Tibial nerve (tissue), 4 donors: ENCODE data around the gene LIN7A. TPM values are rescaled to one million over a fixed set of nuclear protein-coding genes. Genes with fewer than 3 reads are reported as not detected.

ENCODE experiments used
- DNase-seq, 2 donors: peaks; one replicate each; pipeline ENCODE4 v3.0.0-alpha.2; 2019; ENCODE audit warnings: low spot score in 2 of 2
- H3K27ac ChIP-seq, 4 donors: fragments of 200-600 bp; sonication (generic) in 3 of 4; one replicate each; pipeline ENCODE4 v1.5.1; 2017 to 2019; ENCODE audit warnings: mild to moderate bottlenecking in 1 of 4
- H3K27me3 ChIP-seq, 2 donors: fragments of 200-600 bp; sonication (generic) in 1 of 2; one replicate each; pipeline versions ENCODE4 v1.5.1 to v1.6.0; 2017 to 2019
- H3K36me3 ChIP-seq, 3 donors: fragments of 200-600 bp; sonication (generic); one replicate each; pipeline ENCODE4 v1.5.1; 2018 to 2019
- H3K4me1 ChIP-seq, 4 donors: fragments of 200-600 bp; sonication (generic) in 3 of 4; one replicate each; pipeline ENCODE4 v1.5.1; 2017 to 2019
- H3K4me3 ChIP-seq, 4 donors: fragments of 200-600 bp; sonication (generic) in 3 of 4; one replicate each; pipeline ENCODE4 v1.5.1; 2017 to 2019; ENCODE audit warnings: mild to moderate bottlenecking in 1 of 4, moderate library complexity in 1 of 4
- H3K9me3 ChIP-seq, 4 donors: fragments of 200-600 bp; sonication (generic) in 3 of 4; one replicate each; pipeline ENCODE4 v1.5.1; 2017 to 2019
- EP300 ChIP-seq, 2 donors: sonication (generic); formaldehyde crosslinking; IDR thresholded peaks; one replicate each; pipeline ENCODE4 v1.6.1; 2017; ENCODE audit warnings: antibody characterized with exemption in 2 of 2, mild to moderate bottlenecking in 1 of 2
- POLR2A ChIP-seq, 2 donors: fragments of 450-650 bp; IDR thresholded peaks; one replicate each; pipeline ENCODE4 v1.6.1; 2017; ENCODE audit warnings: antibody characterized with exemption in 2 of 2, mild to moderate bottlenecking in 2 of 2, moderate library complexity in 2 of 2
- WGBS, 2 donors: methylation state at CpG; one replicate each; pipeline ENCODE4 v1.1.5; 2018; 5-methylcytosine and 5-hydroxymethylcytosine counted together
- total RNA-seq, 4 donors: library from RNA; depleted of rRNA; stranded (reverse); fragments of >200 nt; gene quantifications; one replicate each; pipeline ENCODE4 v1.1.0, GENCODE V29; 2016
- TF ChIP-seq, protein P1 (sequence below), 5 experiments: fragments of 200-600 bp in 3 of 5; fragments of 450-650 bp in 2 of 5; sonication (generic) in 3 of 5; IDR thresholded peaks; one replicate each; pipeline ENCODE4 v1.5.1; 2016 to 2019; ENCODE audit warnings: antibody characterized with exemption in 5 of 5, mild to moderate bottlenecking in 3 of 5, moderate library complexity in 2 of 5

Gene LIN7A, protein sequence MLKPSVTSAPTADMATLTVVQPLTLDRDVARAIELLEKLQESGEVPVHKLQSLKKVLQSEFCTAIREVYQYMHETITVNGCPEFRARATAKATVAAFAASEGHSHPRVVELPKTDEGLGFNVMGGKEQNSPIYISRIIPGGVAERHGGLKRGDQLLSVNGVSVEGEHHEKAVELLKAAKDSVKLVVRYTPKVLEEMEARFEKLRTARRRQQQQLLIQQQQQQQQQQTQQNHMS
- total RNA-seq: 10 to 100 TPM in 1 of 4 donors, 1 to 10 TPM in 3; 6.5 to 16.8 (median 7.9) TPM

GRCh38 chr12:80937391-80938238 lies at the start of gene LIN7A:
LIN7A (minus strand) TSS chr12:80937934; CDS start chr12:80937722, 212 bp downstream.
- Histone ChIP-seq H3K9me3 (no peaks in the 10 kb centered on the region), H3K36me3 (no peaks in the 10 kb centered on the region), H3K4me3 (peak within 1 kb of the TSS; percentile 58 to 87 (median 77)), H3K27me3 (no peaks in the 10 kb centered on the region), H3K27ac (peak within 1 kb of the TSS; percentile 75 to 90 (median 85)), H3K4me1 (peaks cover 0 to 23% (median 3%) of the 10 kb centered on the region in 4 donors)
- WGBS, 2 donors: 1 to 4% methylated on average over 47 of the region's 47 CpGs
- TF ChIP-seq POLR2A (IDR thresholded peaks at IDR 0.05): peak in 1 of 2 donors; percentile 22
- TF ChIP-seq, protein P1, sequence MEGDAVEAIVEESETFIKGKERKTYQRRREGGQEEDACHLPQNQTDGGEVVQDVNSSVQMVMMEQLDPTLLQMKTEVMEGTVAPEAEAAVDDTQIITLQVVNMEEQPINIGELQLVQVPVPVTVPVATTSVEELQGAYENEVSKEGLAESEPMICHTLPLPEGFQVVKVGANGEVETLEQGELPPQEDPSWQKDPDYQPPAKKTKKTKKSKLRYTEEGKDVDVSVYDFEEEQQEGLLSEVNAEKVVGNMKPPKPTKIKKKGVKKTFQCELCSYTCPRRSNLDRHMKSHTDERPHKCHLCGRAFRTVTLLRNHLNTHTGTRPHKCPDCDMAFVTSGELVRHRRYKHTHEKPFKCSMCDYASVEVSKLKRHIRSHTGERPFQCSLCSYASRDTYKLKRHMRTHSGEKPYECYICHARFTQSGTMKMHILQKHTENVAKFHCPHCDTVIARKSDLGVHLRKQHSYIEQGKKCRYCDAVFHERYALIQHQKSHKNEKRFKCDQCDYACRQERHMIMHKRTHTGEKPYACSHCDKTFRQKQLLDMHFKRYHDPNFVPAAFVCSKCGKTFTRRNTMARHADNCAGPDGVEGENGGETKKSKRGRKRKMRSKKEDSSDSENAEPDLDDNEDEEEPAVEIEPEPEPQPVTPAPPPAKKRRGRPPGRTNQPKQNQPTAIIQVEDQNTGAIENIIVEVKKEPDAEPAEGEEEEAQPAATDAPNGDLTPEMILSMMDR (IDR thresholded peaks at IDR 0.05): no peak
- peak in 1 of 2 donors; percentile 51 for TF ChIP-seq EP300 (IDR thresholded peaks at IDR 0.05)
- DNase-seq: peak in 1 of 2 donors; percentile 19

DNA sequence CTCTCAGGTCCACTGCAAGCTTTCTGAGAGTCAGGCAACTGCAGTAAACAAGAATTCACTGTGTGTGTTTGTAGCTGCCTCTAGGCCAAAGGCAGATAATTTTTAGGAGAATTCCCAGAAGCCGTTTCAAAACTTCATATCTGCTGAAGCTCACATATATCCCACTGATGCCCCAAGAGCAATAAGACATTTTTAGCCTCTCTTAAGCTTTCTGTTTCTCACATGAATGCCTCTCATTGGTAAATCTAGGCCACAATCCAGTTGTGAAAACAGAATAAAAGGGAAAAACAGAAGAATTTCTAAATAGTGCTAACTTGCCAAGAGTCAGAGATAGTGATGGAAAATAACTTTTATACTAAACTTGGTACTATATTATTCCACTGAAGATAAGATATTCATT lies 48.5 kb upstream of the LIN7A start:
- Histone ChIP-seq H3K4me1 (peaks cover 0 to 2% (median 0%) of the 10 kb centered on the region in 4 donors), H3K4me3 (no peak overlapping the region), H3K9me3 (no peaks in the 10 kb centered on the region)

DNA sequence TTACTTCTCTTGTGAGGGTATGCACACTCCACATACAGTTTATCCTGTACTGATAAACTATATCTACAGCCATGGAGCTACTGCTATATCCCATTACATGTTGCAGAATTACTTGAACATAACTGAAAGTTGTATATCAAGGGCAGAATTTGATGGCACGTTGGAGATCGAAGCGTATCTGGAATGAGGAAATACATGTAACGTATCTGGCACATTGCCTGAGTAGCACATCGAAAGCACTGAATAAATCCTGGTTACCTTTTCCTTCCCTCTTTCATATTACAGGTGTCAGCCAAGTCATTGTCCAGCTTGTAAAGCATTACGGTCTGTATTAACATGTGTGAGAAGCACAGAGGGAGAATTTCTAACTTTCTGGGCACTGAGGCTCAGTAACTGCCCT lies 42.1 kb upstream of the LIN7A start:
- peaks cover 0 to 17% (median 0%) of the 10 kb centered on the region in 4 donors for H3K4me1 ChIP-seq
- no peaks in the 10 kb centered on the region for H3K9me3 ChIP-seq
- H3K27me3 ChIP-seq: no peaks in the 10 kb centered on the region
- WGBS, 2 donors: 68 to 73% methylated on average over 6 of the region's 6 CpGs
- H3K4me3 ChIP-seq: no peak overlapping the region
- TF ChIP-seq POLR2A (IDR thresholded peaks at IDR 0.05): no peak
- no peak overlapping the region for H3K27ac ChIP-seq
- no peak for DNase-seq
- H3K36me3 ChIP-seq: no peaks in the 10 kb centered on the region

More for the DNA sequence above, 48.5 kb upstream of the LIN7A start:
- DNase-seq: no peak
- H3K27me3 ChIP-seq: no peaks in the 10 kb centered on the region
- H3K27ac ChIP-seq: peak overlapping the region in 2 of 4 donors; percentile 47 to 57
- TF ChIP-seq EP300 (IDR thresholded peaks at IDR 0.05) (no peak), POLR2A (IDR thresholded peaks at IDR 0.05) (no peak)
- TF ChIP-seq, protein P1 (IDR thresholded peaks at IDR 0.05): no peak
- no peaks in the 10 kb centered on the region for H3K36me3 ChIP-seq
- WGBS, 2 donors: 10 to 14% methylated on average over 1 of the region's 1 CpG

GRCh38 chr12:80979251-80979650 lies 41.5 kb upstream of the LIN7A start:
- Histone ChIP-seq H3K4me1 (peaks cover 0 to 17% (median 0%) of the 10 kb centered on the region in 4 donors), H3K9me3 (no peaks in the 10 kb centered on the region), H3K4me3 (no peak overlapping the region), H3K27ac (no peak overlapping the region), H3K27me3 (no peaks in the 10 kb centered on the region), H3K36me3 (no peaks in the 10 kb centered on the region)
- WGBS, 2 donors: 54 to 66% methylated on average over 3 of the region's 3 CpGs
- TF ChIP-seq, protein P1 (IDR thresholded peaks at IDR 0.05): no peak
- TF ChIP-seq EP300 (IDR thresholded peaks at IDR 0.05): no peak
- no peak for DNase-seq

GRCh38 chr12:80977346-80977745 lies 39.6 kb upstream of the LIN7A start:
- H3K27me3 ChIP-seq: no peaks in the 10 kb centered on the region
- no peaks in the 10 kb centered on the region for H3K9me3 ChIP-seq
- no peaks in the 10 kb centered on the region for H3K36me3 ChIP-seq
- TF ChIP-seq, protein P1 (IDR thresholded peaks at IDR 0.05): no peak
- TF ChIP-seq POLR2A (IDR thresholded peaks at IDR 0.05) (no peak), EP300 (IDR thresholded peaks at IDR 0.05) (no peak)
- peaks cover 0 to 17% (median 0%) of the 10 kb centered on the region in 4 donors for H3K4me1 ChIP-seq
- H3K4me3 ChIP-seq: no peak overlapping the region
- WGBS, 2 donors: 45 to 67% methylated on average over 6 of the region's 6 CpGs
- no peak for DNase-seq
- H3K27ac ChIP-seq: no peak overlapping the region
